ENCODE results near the gene PCLAF. TPM values are rescaled to one million over a fixed set of nuclear protein-coding genes. Genes with fewer than 3 reads are reported as not detected.
"Not testable (repeated sequence)": the region's sequence is repeated elsewhere in the genome, so short reads cannot be mapped to it uniquely, and the experiment has no call there.

Gene PCLAF
- total RNA-seq, 2 donors from 2014 or later = 28.9 to 78.0 TPM

GRCh38 chr15:64348455-64348854 is 32.8 kb downstream of the PCLAF start:
- H3K9ac ChIP-seq (ENCODE audit: extremely low read depth, low read length, poor library complexity, severe bottlenecking) = no peak overlapping the region
- no peak overlapping the region for H3K27ac Mint-ChIP-seq
- H3K27me3 ChIP-seq (ENCODE audit: control insufficient read depth, insufficient read depth, low read length, poor library complexity, severe bottlenecking) = no peaks in the 10 kb centered on the region
- no peaks in the 10 kb centered on the region for H3K9me3 ChIP-seq (ENCODE audit: control insufficient read depth, low read length)
- peaks cover 6% of the 10 kb centered on the region for H3K4me1 ChIP-seq (ENCODE audit: control insufficient read depth, insufficient read depth, low read length)
- no peak overlapping the region for H3K4me3 ChIP-seq (ENCODE audit: low read length)
- H3K27me3 Mint-ChIP-seq (ENCODE audit: insufficient read depth) = no peaks in the 10 kb centered on the region
- no peak overlapping the region for H3K27ac ChIP-seq (ENCODE audit: low read depth, low read length)
- peaks cover 26% of the 10 kb centered on the region for H3K36me3 Mint-ChIP-seq (ENCODE audit: low read depth)
- no peaks in the 10 kb centered on the region for H3K9me3 Mint-ChIP-seq
- H3K4me1 Mint-ChIP-seq = peaks cover 10% of the 10 kb centered on the region
- H3K4me3 Mint-ChIP-seq = no peak overlapping the region
- TF ChIP-seq, protein P1, sequence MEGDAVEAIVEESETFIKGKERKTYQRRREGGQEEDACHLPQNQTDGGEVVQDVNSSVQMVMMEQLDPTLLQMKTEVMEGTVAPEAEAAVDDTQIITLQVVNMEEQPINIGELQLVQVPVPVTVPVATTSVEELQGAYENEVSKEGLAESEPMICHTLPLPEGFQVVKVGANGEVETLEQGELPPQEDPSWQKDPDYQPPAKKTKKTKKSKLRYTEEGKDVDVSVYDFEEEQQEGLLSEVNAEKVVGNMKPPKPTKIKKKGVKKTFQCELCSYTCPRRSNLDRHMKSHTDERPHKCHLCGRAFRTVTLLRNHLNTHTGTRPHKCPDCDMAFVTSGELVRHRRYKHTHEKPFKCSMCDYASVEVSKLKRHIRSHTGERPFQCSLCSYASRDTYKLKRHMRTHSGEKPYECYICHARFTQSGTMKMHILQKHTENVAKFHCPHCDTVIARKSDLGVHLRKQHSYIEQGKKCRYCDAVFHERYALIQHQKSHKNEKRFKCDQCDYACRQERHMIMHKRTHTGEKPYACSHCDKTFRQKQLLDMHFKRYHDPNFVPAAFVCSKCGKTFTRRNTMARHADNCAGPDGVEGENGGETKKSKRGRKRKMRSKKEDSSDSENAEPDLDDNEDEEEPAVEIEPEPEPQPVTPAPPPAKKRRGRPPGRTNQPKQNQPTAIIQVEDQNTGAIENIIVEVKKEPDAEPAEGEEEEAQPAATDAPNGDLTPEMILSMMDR (conservative IDR thresholded peaks at IDR 0.05) = no peak
- H3K36me3 ChIP-seq (ENCODE audit: control insufficient read depth, insufficient read depth, low read length) = peaks cover 28% of the 10 kb centered on the region
- 86% methylated on average over 1 of the region's 1 CpG; no CpG with 5 or more reads in 1 of the 2 experiments for WGBS, 2 experiments (ENCODE audit: insufficient coverage in 1 of 2, insufficient read length in 1 of 2)
- no peak for DNase-seq

GRCh38 chr15:64346242-64346641 is 35.0 kb downstream of the PCLAF start:
- H3K4me3 Mint-ChIP-seq; H3K4me1 ChIP-seq (ENCODE audit: control insufficient read depth, insufficient read depth, low read length); H3K4me3 ChIP-seq (ENCODE audit: low read length); H3K9ac ChIP-seq (ENCODE audit: extremely low read depth, low read length, poor library complexity, severe bottlenecking); H3K27ac ChIP-seq (ENCODE audit: low read depth, low read length); H3K27ac Mint-ChIP-seq; DNase-seq; H3K9me3 Mint-ChIP-seq; H3K27me3 Mint-ChIP-seq (ENCODE audit: insufficient read depth); H3K9me3 ChIP-seq (ENCODE audit: control insufficient read depth, low read length); H3K27me3 ChIP-seq (ENCODE audit: control insufficient read depth, insufficient read depth, low read length, poor library complexity, severe bottlenecking): not testable (repeated sequence)
- 89 to 100% methylated on average over 2 to 4 of the region's 6 CpGs for WGBS, 2 experiments (ENCODE audit: insufficient coverage in 1 of 2, insufficient read length in 1 of 2)
- Mint-ChIP-seq H3K4me1 (peaks cover 15% of the 10 kb centered on the region), H3K36me3 (ENCODE audit: low read depth) (peaks cover 37% of the 10 kb centered on the region)
- H3K36me3 ChIP-seq (ENCODE audit: control insufficient read depth, insufficient read depth, low read length) = peaks cover 39% of the 10 kb centered on the region

- Mint-ChIP-seq H3K27ac (no peak overlapping the region), H3K36me3 (ENCODE audit: low read depth) (peaks cover 36% of the 10 kb centered on the region), H3K27me3 (ENCODE audit: insufficient read depth) (no peaks in the 10 kb centered on the region), H3K4me1 (peaks cover 15% of the 10 kb centered on the region), H3K9me3 (no peaks in the 10 kb centered on the region), H3K4me3 (no peak overlapping the region)
- Histone ChIP-seq H3K4me1 (ENCODE audit: control insufficient read depth, insufficient read depth, low read length) (peaks cover 6% of the 10 kb centered on the region), H3K9me3 (ENCODE audit: control insufficient read depth, low read length) (no peaks in the 10 kb centered on the region), H3K4me3 (ENCODE audit: low read length) (no peak overlapping the region), H3K9ac (ENCODE audit: extremely low read depth, low read length, poor library complexity, severe bottlenecking) (no peak overlapping the region), H3K27me3 (ENCODE audit: control insufficient read depth, insufficient read depth, low read length, poor library complexity, severe bottlenecking) (no peaks in the 10 kb centered on the region), H3K36me3 (ENCODE audit: control insufficient read depth, insufficient read depth, low read length) (peaks cover 43% of the 10 kb centered on the region), H3K27ac (ENCODE audit: low read depth, low read length) (no peak overlapping the region)
- TF ChIP-seq, protein P1 (conservative IDR thresholded peaks at IDR 0.05) = no peak
- no peak for DNase-seq
Measured at GRCh38 chr15:64344651-64345294, 36.5 kb downstream of the PCLAF start.

DNA sequence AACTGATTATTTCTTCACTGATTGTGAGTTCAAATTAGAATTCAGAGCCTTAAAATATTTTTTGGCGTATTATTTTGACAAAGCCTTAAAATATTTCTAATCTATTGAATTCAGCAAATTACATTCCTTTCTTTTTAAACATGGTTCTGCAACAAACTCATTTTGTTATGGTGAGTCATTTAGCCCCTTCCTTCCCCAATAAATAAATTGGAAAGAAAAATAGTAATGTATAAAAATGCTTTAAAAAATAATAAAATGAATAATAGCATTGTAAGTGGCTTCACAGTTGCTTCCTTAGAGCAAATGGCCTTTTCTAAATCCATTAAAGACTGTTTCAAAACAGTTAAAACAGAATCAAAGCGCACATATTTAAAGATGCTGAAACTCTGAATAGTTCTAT is 37.4 kb downstream of the PCLAF start:
- Histone ChIP-seq H3K4me3 (ENCODE audit: low read length) (no peak overlapping the region), H3K27me3 (ENCODE audit: control insufficient read depth, insufficient read depth, low read length, poor library complexity, severe bottlenecking) (no peaks in the 10 kb centered on the region), H3K9ac (ENCODE audit: extremely low read depth, low read length, poor library complexity, severe bottlenecking) (no peak overlapping the region), H3K27ac (ENCODE audit: low read depth, low read length) (no peak overlapping the region), H3K9me3 (ENCODE audit: control insufficient read depth, low read length) (no peaks in the 10 kb centered on the region), H3K36me3 (ENCODE audit: control insufficient read depth, insufficient read depth, low read length) (peaks cover 40% of the 10 kb centered on the region), H3K4me1 (ENCODE audit: control insufficient read depth, insufficient read depth, low read length) (peaks cover 6% of the 10 kb centered on the region)
- 97 to 100% methylated on average over 1 to 2 of the region's 2 CpGs for WGBS, 2 experiments (ENCODE audit: insufficient coverage in 1 of 2, insufficient read length in 1 of 2)
- H3K36me3 Mint-ChIP-seq (ENCODE audit: low read depth) = peaks cover 34% of the 10 kb centered on the region
- H3K27ac Mint-ChIP-seq = no peak overlapping the region
- no peaks in the 10 kb centered on the region for H3K27me3 Mint-ChIP-seq (ENCODE audit: insufficient read depth)
- H3K9me3 Mint-ChIP-seq = no peaks in the 10 kb centered on the region
- peaks cover 16% of the 10 kb centered on the region for H3K4me1 Mint-ChIP-seq
- H3K4me3 Mint-ChIP-seq = no peak overlapping the region
- TF ChIP-seq, protein P1 (conservative IDR thresholded peaks at IDR 0.05) = no peak
- no peak for DNase-seq

All from endodermal cell (in vitro differentiated cells).